ENCODE data around the gene BICDL2. TPM values are rescaled to one million over a fixed set of nuclear protein-coding genes. Genes with fewer than 3 reads are reported as not detected.

BICDL2 gene
- total and polyA plus RNA-seq, 9 of the 15 experiments (the other 6 are each of a cell fraction or from before 2014, with no cell fraction given): 0.09 to 0.28 (median 0.09) TPM; not detected in 6

DNA sequence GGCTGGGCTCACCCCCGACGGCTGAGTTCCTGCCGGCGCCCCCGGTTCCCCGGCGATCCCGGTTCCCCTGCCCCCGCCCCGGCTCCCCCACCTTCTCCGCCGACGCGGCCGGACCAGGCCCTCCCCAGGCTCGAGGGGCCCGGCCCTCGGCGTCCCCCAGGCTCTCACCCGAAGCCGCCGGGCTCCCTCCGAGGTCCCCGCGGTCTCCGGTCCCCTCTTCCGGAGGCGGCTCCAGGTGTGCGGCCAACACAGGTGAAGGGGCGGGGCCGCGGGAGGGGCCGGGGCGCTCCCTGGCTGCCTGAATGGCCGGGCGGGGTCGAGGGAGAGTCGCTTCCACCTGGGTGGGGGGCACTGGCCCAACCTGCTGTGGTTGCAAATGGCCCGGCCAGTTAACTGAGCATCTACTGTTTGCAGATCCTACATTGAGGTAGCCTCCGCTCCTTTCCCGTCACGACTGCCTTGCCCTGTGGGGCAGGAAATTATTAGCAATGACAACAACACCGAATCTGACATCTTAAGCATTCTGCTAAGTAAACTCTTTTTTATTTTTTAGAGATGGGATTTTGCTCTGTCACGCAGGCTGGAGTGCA is at the start of gene BICDL2 (continued):
- TF ChIP-seq CHD7 (IDR thresholded peaks at IDR 0.05; ENCODE audit: low read depth, low read length) (no peak), ZNF551 (CRISPR knock-in tag; IDR thresholded peaks at IDR 0.05) (no peak), ZNF639 (CRISPR knock-in tag; conservative IDR thresholded peaks at IDR 0.05 in 1 of 2, IDR thresholded peaks at IDR 0.05 in 1 of 2) (no peak)

Measured in K562 (cell line).